Caco-2 (cell line): ENCODE results near the gene RPRML. TPM values are rescaled to one million over a fixed set of nuclear protein-coding genes. Genes with fewer than 3 reads are reported as not detected.

Experiments used
- BruUV-seq: library from RNA; stranded (reverse); fragments of 400-500 nt; replicated peaks from 2 replicates; lab custom pipeline; 2021; lab: Mats Ljungman, UMichigan
- CTCF ChIA-PET: fragments of 300-600 bp; sonication (Branson Sonifier 250); formaldehyde crosslinking; loops from one replicate; lab custom pipeline; 2022; ENCODE audit warnings: antibody characterized with exemption; lab: Charles Lee
- POLR2A ChIA-PET: fragments of 300-600 bp; sonication (Branson Sonifier 250); formaldehyde crosslinking; loops from one replicate; lab custom pipeline; 2022; ENCODE audit warnings: antibody characterized with exemption; lab: Charles Lee
- DNase-seq, 2 experiments: peaks; one replicate each; pipeline versions ENCODE4 v3.0.0 to v3.0.0-alpha.2; 2020 to 2022
- H3K27me3 ChIP-seq: replicated peaks from 2 replicates; pipeline ENCODE4 v1.6.0; 2011; ENCODE audit warnings: low read length; ENCODE audit not compliant: control insufficient read depth, insufficient read depth
- H3K36me3 ChIP-seq: 2 replicates; pipeline ENCODE4 v1.5.1; 2011; ENCODE audit warnings: low read length; ENCODE audit not compliant: control insufficient read depth, insufficient read depth
- H3K4me1 ChIP-seq: fragments of 250-450 bp; sonication (Bioruptor Pico); 2 replicates; pipeline ENCODE4 v1.5.1; 2020; ENCODE audit warnings: mild to moderate bottlenecking
- H3K4me3 ChIP-seq: 2 replicates; pipeline ENCODE4 v1.5.1; 2011; ENCODE audit warnings: low read depth, mild to moderate bottlenecking, control low read depth, low read length
- H3K9me3 ChIP-seq: fragments of 250-450 bp; sonication (Bioruptor Pico); 2 replicates; pipeline ENCODE4 v1.5.1; 2020; ENCODE audit warnings: mild to moderate bottlenecking, moderate library complexity
- H3K27ac Mint-ChIP-seq: one replicate; pipeline ENCODE4 v1.8.0; 2022; ENCODE audit warnings: mixed read lengths; ENCODE audit not compliant: unreplicated experiment
- H3K27me3 Mint-ChIP-seq: one replicate; pipeline ENCODE4 v1.8.0; 2022; ENCODE audit warnings: mixed read lengths; ENCODE audit not compliant: insufficient read depth, unreplicated experiment
- H3K36me3 Mint-ChIP-seq: one replicate; pipeline ENCODE4 v1.8.0; 2022; ENCODE audit warnings: mild to moderate bottlenecking, mixed read lengths; ENCODE audit not compliant: insufficient read depth, unreplicated experiment
- H3K4me1 Mint-ChIP-seq: one replicate; pipeline ENCODE4 v1.8.0; 2022; ENCODE audit warnings: low read depth, mixed read lengths; ENCODE audit not compliant: unreplicated experiment
- H3K4me3 Mint-ChIP-seq: one replicate; pipeline ENCODE4 v1.8.0; 2022; ENCODE audit warnings: mild to moderate bottlenecking, moderate library complexity, mixed read lengths; ENCODE audit not compliant: unreplicated experiment
- H3K9me3 Mint-ChIP-seq: one replicate; pipeline ENCODE4 v1.8.0; 2022; ENCODE audit warnings: mixed read lengths; ENCODE audit not compliant: unreplicated experiment
- CTCF ChIP-seq, 2 experiments: fragments of 200-600 bp in 1 of 2; IDR thresholded peaks; 1 replicate in 1 of 2; 2 replicates in 1 of 2; pipeline versions ENCODE4 v1.5.1 to v1.8.0; 2011 to 2022; ENCODE audit warnings: antibody characterized with exemption in 1 of 2, control low read depth in 1 of 2, inconsistent platforms in 1 of 2, low read depth in 1 of 2, low read length in 1 of 2, mild to moderate bottlenecking in 1 of 2, moderate library complexity in 1 of 2; ENCODE audit not compliant: insufficient read depth in 1 of 2, severe bottlenecking in 1 of 2, unreplicated experiment in 1 of 2
- intact Hi-C: fragments of 100-400 bp; cut with micrococcal nuclease; formaldehyde crosslinking; loops from one replicate; pipeline ENCODE4 v1.10.0; 2022; ENCODE audit not compliant: unreplicated experiment
- total RNA-seq: library from RNA; stranded (reverse); gene quantifications from 2 replicates; pipeline ENCODE4 v1.2.3, GENCODE V29; 2022

Gene RPRML
- total RNA-seq, 1 experiment from 2014 or later = not detected

GRCh38 chr17:46935658-46936266, 43.3 kb downstream of the RPRML start:
- H3K27me3 Mint-ChIP-seq = no peaks in the 10 kb centered on the region
- POLR2A ChIA-PET = interaction anchor here (0.6 kb wide), 1 partner anchor 103 kb away, joined by 3 read pairs; no protein-coding TSS in a partner anchor
- intact Hi-C loops = no loop called here
- peaks cover 9% of the 10 kb centered on the region for H3K36me3 ChIP-seq
- no peak for TF ChIP-seq CTCF (IDR thresholded peaks at IDR 0.05; ENCODE audit: insufficient read depth in 1 of 2, low read depth in 1 of 2, low read length in 1 of 2, severe bottlenecking in 1 of 2, unreplicated experiment in 1 of 2)
- H3K4me3 ChIP-seq = no peak overlapping the region
- H3K4me3 Mint-ChIP-seq = no peak overlapping the region
- no peaks in the 10 kb centered on the region for H3K9me3 ChIP-seq
- no peak overlapping the region for H3K27ac Mint-ChIP-seq
- no peak for DNase-seq
- no peaks in the 10 kb centered on the region for H3K27me3 ChIP-seq
- CTCF ChIA-PET = no interaction called here
- no peaks in the 10 kb centered on the region for H3K4me1 ChIP-seq
- H3K9me3 Mint-ChIP-seq = no peaks in the 10 kb centered on the region
- peaks cover 85% of the 10 kb centered on the region for H3K36me3 Mint-ChIP-seq
- no TSS peak for BruUV-seq
- no peaks in the 10 kb centered on the region for H3K4me1 Mint-ChIP-seq

- H3K4me1 Mint-ChIP-seq = peaks cover 15% of the 10 kb centered on the region
- H3K4me3 ChIP-seq = no peak overlapping the region
- ChIA-PET CTCF (no interaction called here), POLR2A (no interaction called here)
- no peaks in the 10 kb centered on the region for H3K27me3 Mint-ChIP-seq
- DNase-seq = no peak
- H3K4me3 Mint-ChIP-seq = no peak overlapping the region
- H3K9me3 ChIP-seq = no peaks in the 10 kb centered on the region
- H3K27me3 ChIP-seq = no peaks in the 10 kb centered on the region
- no peak for TF ChIP-seq CTCF (IDR thresholded peaks at IDR 0.05; ENCODE audit: insufficient read depth in 1 of 2, low read depth in 1 of 2, low read length in 1 of 2, severe bottlenecking in 1 of 2, unreplicated experiment in 1 of 2)
- H3K36me3 Mint-ChIP-seq = peaks cover 70% of the 10 kb centered on the region
- BruUV-seq = no TSS peak
- H3K36me3 ChIP-seq = peaks cover 9% of the 10 kb centered on the region
- no peaks in the 10 kb centered on the region for H3K4me1 ChIP-seq
- H3K27ac Mint-ChIP-seq = no peak overlapping the region
- intact Hi-C loops = no loop called here
- H3K9me3 Mint-ChIP-seq = no peaks in the 10 kb centered on the region
Observed at GRCh38 chr17:46931596-46931995, 47.5 kb downstream of the RPRML start.

GRCh38 chr17:46930051-46930450, 49.0 kb downstream of the RPRML start:
- intact Hi-C loops = no loop called here
- no peak overlapping the region for H3K4me3 Mint-ChIP-seq
- H3K4me1 Mint-ChIP-seq = peaks cover 15% of the 10 kb centered on the region
- H3K9me3 ChIP-seq = no peaks in the 10 kb centered on the region
- peaks cover 6% of the 10 kb centered on the region for H3K4me1 ChIP-seq
- H3K27me3 ChIP-seq = no peaks in the 10 kb centered on the region
- TF ChIP-seq CTCF (IDR thresholded peaks at IDR 0.05; ENCODE audit: insufficient read depth in 1 of 2, low read depth in 1 of 2, low read length in 1 of 2, severe bottlenecking in 1 of 2, unreplicated experiment in 1 of 2) = no peak
- DNase-seq = no peak
- no TSS peak for BruUV-seq
- H3K9me3 Mint-ChIP-seq = no peaks in the 10 kb centered on the region
- H3K36me3 Mint-ChIP-seq = peaks cover 59% of the 10 kb centered on the region
- H3K27me3 Mint-ChIP-seq = no peaks in the 10 kb centered on the region
- CTCF ChIA-PET = no interaction called here
- peaks cover 7% of the 10 kb centered on the region for H3K36me3 ChIP-seq
- H3K27ac Mint-ChIP-seq = no peak overlapping the region
- POLR2A ChIA-PET = no interaction called here
- H3K4me3 ChIP-seq = no peak overlapping the region
